ENCODE measurements around the gene HNF1A.

GRCh38 chr12:120933786-120934185 is 44.6 kb upstream of the HNF1A start:
- no peak for TF ChIP-seq ELK1 (IDR thresholded peaks at IDR 0.05; ENCODE audit: borderline replicate concordance, low read depth, low read length)
- TF ChIP-seq RFX5 (IDR thresholded peaks at IDR 0.05; ENCODE audit: low read depth, low read length): no peak
- no peak for TF ChIP-seq CTCF (conservative IDR thresholded peaks at IDR 0.05; ENCODE audit: low read depth, low read length)
- TF ChIP-seq MAZ (IDR thresholded peaks at IDR 0.05; ENCODE audit: borderline replicate concordance, low read depth, low read length): no peak
- no peak for TF ChIP-seq RCOR1 (IDR thresholded peaks at IDR 0.05; ENCODE audit: insufficient replicate concordance, low read length)
- no peak for TF ChIP-seq NFE2L2 (IDR thresholded peaks at IDR 0.05; ENCODE audit: low read depth, low read length)
- TF ChIP-seq FOS (IDR thresholded peaks at IDR 0.05; ENCODE audit: low read depth, low read length): no peak
- TF ChIP-seq CHD1 (IDR thresholded peaks at IDR 0.05; ENCODE audit: low read depth, low read length): no peak

Data from IMR-90 (cell line).